Gastrocnemius medialis (tissue), 4 donors: ENCODE results near the gene TMEM207. TPM values are rescaled to one million over a fixed set of nuclear protein-coding genes. Genes with fewer than 3 reads are reported as not detected.

Experiments
- ATAC-seq, 2 donors: fragments of 150-250 bp; one replicate each; pipeline ENCODE4 v1.9.1; 2016
- DNase-seq, 2 donors: peaks; one replicate each; pipeline ENCODE4 v3.0.0-alpha.2; 2019
- H3K27ac ChIP-seq, 4 donors: fragments of 200-600 bp; sonication (generic); 1 replicate in 1 of 4; 2 replicates in 3 of 4; pipeline ENCODE4 v1.5.1; 2016 to 2018; ENCODE audit warnings: mild to moderate bottlenecking in 2 of 4, moderate library complexity in 1 of 4
- H3K27me3 ChIP-seq, 3 donors: fragments of 200-600 bp; sonication (generic) in 2 of 3; 1 replicate in 1 of 3; 2 replicates in 2 of 3; pipeline versions ENCODE4 v1.5.1 to v1.6.0; 2016 to 2019; ENCODE audit warnings: mild to moderate bottlenecking in 1 of 3, moderate library complexity in 1 of 3
- H3K36me3 ChIP-seq, 2 donors: fragments of 200-600 bp; sonication (generic) in 1 of 2; one replicate each; pipeline ENCODE4 v1.5.1; 2017 to 2018
- H3K4me1 ChIP-seq, 2 donors: fragments of 200-600 bp; sonication (generic) in 1 of 2; one replicate each; pipeline ENCODE4 v1.5.1; 2016 to 2017; ENCODE audit warnings: mild to moderate bottlenecking in 2 of 2
- H3K4me3 ChIP-seq, 4 donors: fragments of 200-600 bp; sonication (generic) in 3 of 4; 1 replicate in 1 of 4; 2 replicates in 3 of 4; pipeline ENCODE4 v1.5.1; 2016 to 2019; ENCODE audit warnings: mild to moderate bottlenecking in 2 of 4
- H3K9me3 ChIP-seq, 3 donors: fragments of 200-600 bp; sonication (generic) in 2 of 3; 1 replicate in 1 of 3; 2 replicates in 2 of 3; pipeline ENCODE4 v1.5.1; 2016 to 2019
- CTCF ChIP-seq, 5 experiments: fragments of 450-650 bp in 3 of 5; fragments of 200-600 bp in 2 of 5; sonication (generic) in 2 of 5; IDR thresholded peaks in 4 of 5; conservative IDR thresholded peaks in 1 of 5; 1 replicate in 4 of 5; 2 replicates in 1 of 5; pipeline ENCODE4 v1.5.1; 2016 to 2019; ENCODE audit warnings: antibody characterized with exemption in 5 of 5, mild to moderate bottlenecking in 3 of 5, moderate library complexity in 3 of 5
- POLR2A ChIP-seq, 2 donors: fragments of 450-650 bp; IDR thresholded peaks; one replicate each; pipeline ENCODE4 v1.6.1; 2017; ENCODE audit warnings: antibody characterized with exemption in 2 of 2, mild to moderate bottlenecking in 2 of 2, moderate library complexity in 2 of 2
- in situ Hi-C, 4 donors: fragments of 200-750 bp; cut with MboI; loops; one replicate each; pipeline versions ENCODE4 v1.15.0 to v1.8.0; 2017; ENCODE audit warnings: low sequenced_read_pairs in 4 of 4
- intact Hi-C: fragments of 100-400 bp; cut with DNase I; formaldehyde crosslinking; loops from one replicate; pipeline ENCODE4 v1.15.1; 2023; ENCODE audit warnings: low total_unique reads
- total RNA-seq, 4 donors: library from RNA; depleted of rRNA; stranded (reverse); fragments of >200 nt; gene quantifications; one replicate each; pipeline versions ENCODE4 v1.1.0 to v1.2.3, GENCODE V29; 2016

Gene TMEM207
- total RNA-seq, 4 donors from 2014 or later: not detected

GRCh38 chr3:190496859-190497258 is 47.2 kb upstream of the TMEM207 start:
- H3K4me1 ChIP-seq: peaks cover 0 to 14% of the 10 kb centered on the region in 2 donors
- no peaks in the 10 kb centered on the region for H3K27me3 ChIP-seq
- H3K27ac ChIP-seq: no peak overlapping the region
- no peaks in the 10 kb centered on the region for H3K9me3 ChIP-seq
- TF ChIP-seq CTCF (IDR thresholded peaks at IDR 0.05 in 4 of 5, conservative IDR thresholded peaks at IDR 0.05 in 1 of 5) (no peak), POLR2A (IDR thresholded peaks at IDR 0.05) (no peak)
- DNase-seq (no peak), ATAC-seq (no peak)
- no peaks in the 10 kb centered on the region for H3K36me3 ChIP-seq
- in situ Hi-C loops (no loop called here), intact Hi-C loops (loop anchor here (10.0 kb wide), 1 partner anchor 122 kb away; no protein-coding TSS in a partner anchor)
- H3K4me3 ChIP-seq: no peak overlapping the region

GRCh38 chr3:190495796-190496195 is 46.1 kb upstream of the TMEM207 start:
- H3K9me3 ChIP-seq: no peaks in the 10 kb centered on the region
- intact Hi-C loops (loop anchor here (10.0 kb wide), 1 partner anchor 121 kb away; no protein-coding TSS in a partner anchor), in situ Hi-C loops (no loop called here)
- DNase-seq (no peak), ATAC-seq (no peak)
- H3K4me3 ChIP-seq: no peak overlapping the region
- no peak overlapping the region for H3K27ac ChIP-seq
- peaks cover 0 to 14% of the 10 kb centered on the region in 2 donors for H3K4me1 ChIP-seq
- no peaks in the 10 kb centered on the region for H3K36me3 ChIP-seq
- TF ChIP-seq CTCF (IDR thresholded peaks at IDR 0.05 in 4 of 5, conservative IDR thresholded peaks at IDR 0.05 in 1 of 5) (no peak), POLR2A (IDR thresholded peaks at IDR 0.05) (no peak)
- no peaks in the 10 kb centered on the region for H3K27me3 ChIP-seq

GRCh38 chr3:190495354-190495753 is 45.7 kb upstream of the TMEM207 start:
- no peaks in the 10 kb centered on the region for H3K36me3 ChIP-seq
- no peak for ATAC-seq
- TF ChIP-seq CTCF (IDR thresholded peaks at IDR 0.05 in 4 of 5, conservative IDR thresholded peaks at IDR 0.05 in 1 of 5) (no peak), POLR2A (IDR thresholded peaks at IDR 0.05) (no peak)
- no peak overlapping the region for H3K4me3 ChIP-seq
- H3K4me1 ChIP-seq: peaks cover 0 to 14% of the 10 kb centered on the region in 2 donors
- in situ Hi-C loops (no loop called here), intact Hi-C loops (loop anchor here (10.0 kb wide), 1 partner anchor 121 kb away; no protein-coding TSS in a partner anchor)
- no peak overlapping the region for H3K27ac ChIP-seq
- H3K9me3 ChIP-seq: no peaks in the 10 kb centered on the region
- H3K27me3 ChIP-seq: no peaks in the 10 kb centered on the region
- DNase-seq: no peak

GRCh38 chr3:190494907-190495306 is 45.2 kb upstream of the TMEM207 start:
- H3K4me3 ChIP-seq: no peak overlapping the region
- intact Hi-C loops (loop anchor here (10.0 kb wide), 1 partner anchor 120 kb away; no protein-coding TSS in a partner anchor), in situ Hi-C loops (no loop called here)
- peaks cover 0 to 14% of the 10 kb centered on the region in 2 donors for H3K4me1 ChIP-seq
- ATAC-seq (no peak), DNase-seq (no peak)
- H3K36me3 ChIP-seq: no peaks in the 10 kb centered on the region
- no peak overlapping the region for H3K27ac ChIP-seq
- no peaks in the 10 kb centered on the region for H3K9me3 ChIP-seq
- no peaks in the 10 kb centered on the region for H3K27me3 ChIP-seq
- TF ChIP-seq POLR2A (IDR thresholded peaks at IDR 0.05) (no peak), CTCF (IDR thresholded peaks at IDR 0.05 in 4 of 5, conservative IDR thresholded peaks at IDR 0.05 in 1 of 5) (no peak)

GRCh38 chr3:190492966-190493365 is 43.3 kb upstream of the TMEM207 start:
- no peaks in the 10 kb centered on the region for H3K27me3 ChIP-seq
- no peak overlapping the region for H3K27ac ChIP-seq
- DNase-seq (no peak), ATAC-seq (no peak)
- TF ChIP-seq CTCF (IDR thresholded peaks at IDR 0.05 in 4 of 5, conservative IDR thresholded peaks at IDR 0.05 in 1 of 5) (no peak), POLR2A (IDR thresholded peaks at IDR 0.05) (no peak)
- peaks cover 0 to 12% of the 10 kb centered on the region in 2 donors for H3K4me1 ChIP-seq
- no peaks in the 10 kb centered on the region for H3K9me3 ChIP-seq
- H3K36me3 ChIP-seq: no peaks in the 10 kb centered on the region
- in situ Hi-C loops: no loop called here
- H3K4me3 ChIP-seq: no peak overlapping the region
- intact Hi-C loops: loop anchor here (10.0 kb wide), 1 partner anchor 118 kb away; no protein-coding TSS in a partner anchor
